GM21737 (cell line): ENCODE results near the gene SLC4A7.
"Not testable (repeated sequence)": the region's sequence is repeated elsewhere in the genome, so short reads cannot be mapped to it uniquely, and the experiment has no call there.

Source experiments
- ATAC-seq: cut with Tn5 transposase; IDR thresholded peaks from one replicate; pipeline ENCODE4 v1.9.1; 2021; ENCODE audit warnings: mild to moderate bottlenecking, moderate library complexity; ENCODE audit not compliant: unreplicated experiment

SLC4A7 gene

DNA sequence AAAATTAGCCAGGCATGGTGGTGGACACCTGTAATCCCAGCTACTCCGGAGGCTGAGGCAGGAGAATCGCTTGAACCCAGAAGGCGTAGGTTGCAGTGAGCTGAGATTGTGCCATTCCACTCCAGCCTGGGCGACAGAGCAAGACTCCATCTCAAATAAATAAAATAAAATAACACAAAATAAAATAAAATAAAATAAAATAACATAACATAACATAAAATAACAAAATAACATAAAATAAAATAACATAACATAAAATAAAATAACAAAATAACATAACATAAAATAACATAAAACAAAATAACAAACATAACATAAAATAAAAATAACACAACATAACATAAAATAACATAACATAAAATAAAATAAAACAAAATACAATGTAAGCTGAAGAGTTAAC, 45.8 kb downstream of the SLC4A7 start:
- not testable (repeated sequence) for ATAC-seq

GRCh38 chr3:27431116-27431515, 53.1 kb downstream of the SLC4A7 start:
- no peak for ATAC-seq

GRCh38 chr3:27429909-27430308, 54.3 kb downstream of the SLC4A7 start:
- no peak for ATAC-seq

DNA sequence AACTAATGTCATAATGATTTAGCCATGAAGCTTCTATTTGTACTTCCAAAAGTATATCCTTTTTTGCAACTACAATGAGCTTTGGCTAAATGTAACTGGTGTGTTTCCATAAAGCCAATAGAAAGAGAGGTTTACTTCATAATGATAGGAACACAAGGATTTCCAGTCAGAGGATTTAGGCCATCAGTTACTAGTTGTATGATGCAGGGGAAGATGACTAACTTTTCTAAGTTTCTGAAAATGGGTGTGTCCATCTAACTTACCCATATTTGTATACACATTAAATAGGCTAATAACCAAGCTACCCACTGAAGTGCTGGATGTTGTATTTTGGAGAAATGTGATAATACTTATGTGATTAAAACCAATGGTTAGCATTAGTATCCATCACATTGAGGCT, 55.7 kb downstream of the SLC4A7 start:
- ATAC-seq = no peak

DNA sequence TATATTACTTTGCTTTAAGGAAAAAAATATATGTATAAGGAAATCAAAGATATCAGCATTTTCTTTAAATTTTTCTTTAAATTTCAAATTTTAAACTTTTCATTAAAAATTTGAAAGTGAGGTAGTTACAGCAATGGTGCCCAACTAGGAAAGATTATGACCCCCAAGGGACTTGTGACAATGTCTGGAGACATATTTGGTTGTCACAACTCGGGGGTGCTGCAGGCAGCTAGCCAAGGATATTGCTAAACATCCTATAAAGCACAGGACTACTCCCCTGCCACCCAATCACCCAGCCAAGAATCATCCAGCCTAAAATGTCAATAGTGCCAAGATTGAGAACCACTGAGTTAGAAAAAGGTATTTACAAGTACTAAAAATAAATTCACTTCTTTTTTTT, 57.3 kb downstream of the SLC4A7 start:
- ATAC-seq = no peak

DNA sequence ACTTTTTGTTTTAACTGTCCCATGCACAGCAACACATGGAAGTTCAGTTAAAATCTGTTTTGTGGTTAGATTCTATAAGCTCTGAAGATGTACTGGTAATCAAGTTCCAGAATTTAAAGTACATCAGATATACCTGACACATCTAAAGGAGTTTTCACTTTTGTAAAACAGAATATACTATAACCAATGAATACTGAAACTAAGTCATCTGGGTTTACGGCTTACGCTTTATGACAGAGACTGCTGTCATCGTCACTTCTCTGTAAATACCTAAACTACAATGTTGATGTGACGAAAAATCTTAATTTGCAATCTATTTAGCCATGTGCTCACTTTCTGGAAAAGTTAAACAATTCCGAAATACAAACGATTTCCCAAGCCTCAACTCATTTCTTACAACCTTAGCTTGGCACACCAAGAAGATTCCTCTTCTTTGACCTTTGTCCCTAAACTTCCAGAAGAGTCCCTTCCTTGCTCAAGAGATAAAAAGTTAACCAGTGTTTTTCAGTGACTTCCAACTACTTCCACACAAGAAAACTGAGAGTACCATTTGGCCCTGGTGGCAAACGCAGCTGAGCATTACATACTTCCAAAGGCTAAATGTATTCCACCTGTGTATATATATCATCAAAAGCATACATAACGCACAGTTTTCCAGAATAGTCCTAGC, 58.2 kb downstream of the SLC4A7 start:
- no peak for ATAC-seq

GRCh38 chr3:27424812-27425521, 59.2 kb downstream of the SLC4A7 start:
- ATAC-seq = not testable (repeated sequence)

DNA sequence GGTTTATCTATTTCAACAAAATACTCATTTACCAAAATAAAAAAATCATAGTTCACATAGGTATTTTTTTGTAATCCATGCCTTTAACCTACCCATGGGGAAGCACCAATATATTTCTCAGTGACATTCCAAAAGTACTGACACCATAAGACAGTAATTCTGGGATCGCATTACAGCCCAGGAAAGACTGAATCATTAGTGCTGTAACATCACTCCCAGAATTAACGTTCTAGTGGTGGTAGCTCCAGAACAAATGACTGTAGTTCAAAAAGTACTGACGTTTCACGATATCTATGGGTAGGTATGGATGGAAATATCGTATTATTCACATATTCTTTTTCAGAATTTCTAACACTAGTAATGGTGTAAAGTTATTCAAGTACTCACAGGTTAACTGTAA, 60.7 kb downstream of the SLC4A7 start:
- no peak for ATAC-seq

- ATAC-seq = no peak
Observed at GRCh38 chr3:27422617-27423016, 61.6 kb downstream of the SLC4A7 start.

DNA sequence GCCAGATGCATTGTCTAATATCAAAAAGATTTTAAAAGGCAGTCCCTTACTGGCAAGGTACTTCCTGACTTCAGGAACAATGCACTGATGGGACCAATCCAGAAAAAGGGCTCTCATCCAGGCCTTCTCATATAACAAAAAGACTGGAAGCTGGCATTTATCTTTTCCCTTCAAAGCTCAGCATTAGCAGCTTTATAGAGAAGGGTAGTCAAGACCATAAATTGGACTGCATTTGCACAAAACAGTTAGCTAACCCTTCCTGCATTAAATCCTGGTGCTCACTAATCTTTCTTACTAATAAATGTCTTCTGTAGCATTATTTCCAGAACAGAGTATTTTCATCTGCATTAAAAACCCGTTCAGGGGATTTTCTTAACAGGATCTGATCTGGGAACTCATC, 69.0 kb downstream of the SLC4A7 start:
- ATAC-seq = no peak

- peak; percentile 84 for ATAC-seq
Observed at GRCh38 chr3:27392950-27393679, 91.1 kb downstream of the SLC4A7 start.

GRCh38 chr3:27392414-27392813, 91.8 kb downstream of the SLC4A7 start:
- ATAC-seq = not testable (repeated sequence)

- no peak for ATAC-seq
Observed at GRCh38 chr3:27391796-27392195, 92.4 kb downstream of the SLC4A7 start.

- ATAC-seq = no peak
Observed at GRCh38 chr3:27387625-27388024, 96.6 kb downstream of the SLC4A7 start.

GRCh38 chr3:27385504-27385903, 98.7 kb downstream of the SLC4A7 start:
- no peak for ATAC-seq

GRCh38 chr3:27384191-27384590, 100.0 kb downstream of the SLC4A7 start:
- no peak for ATAC-seq

GRCh38 chr3:27380433-27381357, 103.5 kb downstream of the SLC4A7 start:
- ATAC-seq = no peak

GRCh38 chr3:27378331-27378730, 105.9 kb downstream of the SLC4A7 start:
- ATAC-seq = no peak

DNA sequence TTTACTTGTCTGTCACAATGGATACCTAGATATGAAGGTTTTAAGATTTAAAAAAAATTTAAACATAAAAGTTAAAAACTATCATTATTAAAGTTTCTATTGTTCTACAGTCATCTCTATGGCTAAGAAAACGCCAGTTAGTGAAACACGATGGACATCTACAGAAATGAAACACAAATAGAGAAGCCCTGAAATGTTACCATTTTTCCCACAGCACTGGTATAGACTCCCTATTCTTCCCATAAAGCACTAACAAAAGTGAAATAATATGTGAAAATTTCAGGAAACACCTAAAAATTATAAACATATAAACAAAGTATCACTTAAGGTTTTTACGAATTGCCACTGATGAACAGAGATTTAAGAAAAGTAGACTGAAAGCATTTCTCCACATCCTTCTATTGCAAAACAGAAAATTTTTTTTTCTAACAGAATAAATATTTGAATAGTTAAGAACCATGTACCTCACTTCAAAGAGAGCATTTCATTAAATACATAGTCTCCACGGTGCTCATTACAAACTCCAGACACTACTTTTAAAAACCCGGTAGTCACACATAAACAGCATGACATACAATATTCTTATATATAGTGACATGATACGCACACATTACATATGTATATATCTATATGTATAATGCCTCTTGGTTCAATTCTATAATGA, 107.9 kb downstream of the SLC4A7 start:
- no peak for ATAC-seq

- peak; percentile 100 for ATAC-seq
Observed at GRCh38 chr3:27368831-27369607, 115.2 kb downstream of the SLC4A7 start, which contains the start of gene NEK10. Gene NEK10 (minus strand): TSS chr3:27369383. CDS start chr3:27352882, 16,501 bp downstream.
